Fibroblast of upper back skin (primary cell): ENCODE measurements around the gene ZNF780A.
A peak's percentile ranks its signal among the peaks of the same experiment; 100 is the strongest.
"Not testable (repeated sequence)": the region's sequence is repeated elsewhere in the genome, so short reads cannot be mapped to it uniquely, and the experiment has no call there.

Experiments
- DNase-seq: peaks from one replicate; pipeline ENCODE4 v3.0.0-alpha.2; 2013

Gene ZNF780A

DNA sequence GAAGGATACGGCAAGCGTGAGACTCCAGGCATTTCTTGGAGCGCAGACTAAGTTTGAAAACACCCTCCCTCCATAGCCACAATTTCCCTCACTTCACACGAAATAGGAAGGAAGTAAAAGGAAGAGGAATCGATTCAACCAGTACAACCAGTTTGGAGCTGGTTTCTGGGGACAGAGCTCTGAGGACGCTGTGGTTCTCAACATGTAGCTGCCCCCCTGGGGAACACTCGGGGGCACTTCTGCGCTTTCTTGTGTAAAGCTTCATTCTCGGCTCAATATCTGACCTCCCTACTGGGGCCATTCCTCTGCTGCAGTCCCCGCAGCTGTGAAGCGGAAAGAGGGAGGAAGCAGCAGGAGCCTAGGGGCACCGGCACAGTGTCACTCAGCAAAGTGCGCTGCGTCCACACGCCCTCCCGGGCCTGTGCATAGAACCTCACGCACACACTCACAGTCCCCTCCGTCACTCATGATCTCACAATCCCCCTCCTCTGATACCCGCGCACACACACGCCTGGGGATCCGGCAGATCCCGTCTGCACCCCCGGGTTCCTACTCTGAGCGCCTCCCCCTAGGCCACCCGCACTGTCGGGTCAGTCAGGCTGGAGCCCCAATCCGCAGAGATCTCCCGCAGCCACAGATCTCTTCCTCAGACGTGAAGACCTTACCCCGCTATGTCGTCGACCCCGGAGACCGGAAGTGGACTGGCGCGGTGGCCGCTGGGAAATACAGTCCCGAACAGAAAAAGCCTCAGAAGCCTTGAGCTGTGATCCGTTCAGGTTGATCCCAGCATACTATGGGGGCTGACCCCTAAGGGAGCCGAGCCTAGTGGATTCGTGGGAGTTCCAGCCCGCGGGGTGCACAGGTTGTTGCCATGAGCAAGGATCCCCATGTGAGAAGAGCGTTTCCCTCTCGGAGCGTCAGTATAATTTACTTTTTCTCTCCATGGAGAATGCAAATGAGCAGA lies at the start of gene ZNF780A:
Gene ZNF780A (minus strand): TSS at position 703 of the 964 bp plus-strand sequence. CDS start 6,190 bp downstream, outside the sequence.
- DNase-seq = peak; percentile 70

DNA sequence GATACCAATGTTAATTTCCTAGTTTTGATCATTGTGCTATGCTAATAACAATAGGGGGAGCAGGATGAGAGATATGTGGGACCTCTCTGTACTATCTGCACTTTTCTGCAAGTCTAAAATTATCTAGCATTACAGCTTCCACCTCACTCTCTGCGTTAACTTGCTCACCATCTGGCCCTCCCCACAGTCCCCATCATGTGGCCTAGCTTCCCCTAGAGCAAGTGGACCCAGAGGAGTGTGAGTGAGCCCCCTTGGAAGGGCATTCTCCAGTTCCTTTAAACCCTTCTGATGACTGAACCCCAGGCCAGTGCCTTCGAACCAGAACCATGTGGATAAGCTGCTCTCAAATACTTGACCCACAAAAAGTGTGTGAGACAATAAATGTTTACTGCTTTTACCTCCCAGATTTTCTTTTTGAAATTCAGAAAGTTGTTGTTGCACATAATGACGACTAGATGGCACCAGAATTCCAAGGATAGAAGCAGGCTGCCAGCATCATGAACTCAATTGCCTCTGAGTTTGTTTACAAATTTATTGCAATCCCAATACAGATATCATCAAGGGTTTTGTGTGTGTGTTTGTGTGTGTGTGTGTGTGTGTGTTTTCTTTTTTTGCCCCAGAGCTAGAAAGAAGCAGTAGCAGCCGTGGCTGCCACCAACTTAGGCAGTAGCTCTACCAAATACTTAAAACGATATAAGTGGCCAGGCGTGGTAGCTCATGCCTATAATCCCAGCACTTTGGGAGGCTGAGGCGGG lies 49.0 kb upstream of the ZNF780A start:
- peak; percentile 45 for DNase-seq

DNA sequence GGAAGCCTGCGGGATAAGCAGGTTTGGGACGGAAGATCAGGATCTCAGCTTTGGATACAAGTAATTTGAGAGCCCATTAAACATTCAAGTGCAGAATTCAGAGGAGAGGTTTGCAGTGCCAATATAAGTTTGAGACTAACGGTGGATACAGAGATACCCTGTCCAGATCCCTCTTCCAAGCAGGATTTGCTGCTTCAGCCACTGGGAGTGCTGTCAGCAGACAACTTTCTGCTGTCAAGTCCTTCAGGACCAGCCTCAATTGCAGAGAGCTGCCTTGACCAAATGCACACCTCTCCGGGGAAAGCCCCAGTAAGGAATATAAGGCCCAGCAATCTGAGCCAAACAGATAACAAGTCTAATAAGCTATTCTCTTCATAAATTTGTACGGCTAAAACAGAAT lies 46.1 kb upstream of the ZNF780A start:
- DNase-seq = no peak

DNA sequence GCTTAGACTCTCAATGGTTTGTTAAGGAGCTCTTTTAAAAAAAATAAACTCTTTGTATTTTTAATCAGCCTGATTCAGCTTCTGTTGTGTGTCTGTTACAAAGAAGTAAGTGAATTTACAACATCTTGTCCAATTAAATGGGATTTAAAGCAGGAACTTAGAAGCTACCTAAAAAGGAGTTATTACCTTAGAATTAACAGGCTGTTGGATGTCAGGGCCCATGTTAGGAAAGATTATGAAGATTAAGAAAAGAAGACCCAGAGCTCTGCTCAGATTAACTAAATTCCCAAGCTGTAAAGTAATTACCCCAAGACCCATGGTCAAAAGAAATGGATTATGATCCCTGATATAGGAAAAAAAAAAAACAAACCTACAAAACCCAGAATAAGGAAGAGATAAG lies 44.1 kb upstream of the ZNF780A start:
- no peak for DNase-seq

DNA sequence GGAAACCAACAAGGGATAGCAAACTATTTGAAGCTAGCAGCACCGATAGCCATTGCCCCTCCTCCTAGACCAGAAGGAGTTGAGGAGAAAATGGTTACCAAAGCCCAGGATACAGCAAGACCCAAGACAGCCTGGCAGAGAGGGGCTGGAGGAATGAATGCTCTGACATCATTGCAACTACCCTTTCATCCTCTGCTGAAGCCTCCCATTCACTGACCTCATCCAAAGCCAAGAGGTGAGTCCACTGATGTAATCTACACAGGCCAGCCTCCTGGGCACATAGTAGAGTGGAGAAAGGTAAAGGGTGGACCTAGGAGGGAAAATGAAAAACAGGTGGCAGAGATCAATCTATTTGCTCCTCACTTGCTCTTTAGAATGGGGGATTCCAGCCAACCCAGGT lies 42.7 kb upstream of the ZNF780A start:
- DNase-seq = no peak

DNA sequence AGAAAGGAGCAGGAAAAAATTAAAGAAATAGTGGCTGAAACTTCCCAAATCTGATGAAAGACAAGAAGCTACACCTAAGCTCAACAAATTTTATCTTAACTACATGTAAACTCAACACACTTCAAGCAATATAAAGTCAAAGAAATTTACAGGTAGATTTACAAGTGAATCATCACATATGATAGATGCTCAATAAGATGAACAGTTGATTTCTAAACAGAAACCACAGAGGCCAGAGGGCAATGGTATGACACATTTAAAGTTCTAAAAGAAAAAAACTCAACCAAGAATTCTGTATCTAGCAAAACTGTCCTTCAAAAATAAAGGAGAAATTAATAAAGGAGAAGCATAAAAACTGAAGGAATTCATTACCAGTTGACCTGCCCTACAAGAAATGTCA lies 39.3 kb upstream of the ZNF780A start:
- no peak for DNase-seq

DNA sequence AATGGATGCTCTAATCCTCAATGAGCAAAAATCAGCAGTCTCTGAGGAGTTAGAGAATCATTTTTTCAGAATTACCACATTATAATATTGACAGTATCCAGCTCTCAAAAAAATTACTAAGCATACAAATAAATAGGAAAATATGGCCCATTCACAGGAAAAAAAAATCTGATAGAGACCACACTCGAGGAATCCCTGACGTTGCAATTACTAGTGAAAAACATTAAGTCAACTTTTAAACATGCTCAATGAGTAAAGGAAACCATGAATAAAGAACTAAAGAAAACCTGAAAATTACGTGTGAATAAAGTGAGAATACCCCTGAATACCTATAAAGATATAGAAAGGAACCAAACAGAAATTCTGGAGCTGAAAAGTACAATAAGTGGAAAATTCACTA lies 38.7 kb upstream of the ZNF780A start:
- no peak for DNase-seq

DNA sequence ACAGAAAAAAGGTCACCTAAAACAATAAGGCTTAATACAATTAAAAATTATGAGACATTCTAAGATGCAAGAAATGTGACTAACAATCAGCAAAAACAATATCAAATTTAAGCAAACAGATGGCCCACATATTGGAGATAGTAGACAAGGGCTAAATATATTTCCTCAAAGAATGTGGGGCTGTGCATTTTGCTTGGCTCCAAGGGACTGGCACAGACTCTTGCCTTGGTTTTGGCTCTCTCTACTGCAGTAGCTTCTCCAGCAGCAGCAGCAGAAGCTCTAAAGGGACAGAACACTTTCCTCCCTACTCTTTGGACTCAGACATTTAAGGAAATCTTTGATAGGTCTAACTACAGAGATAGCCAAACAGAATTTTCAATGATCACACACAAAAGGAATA lies 38.2 kb upstream of the ZNF780A start:
- DNase-seq = no peak

DNA sequence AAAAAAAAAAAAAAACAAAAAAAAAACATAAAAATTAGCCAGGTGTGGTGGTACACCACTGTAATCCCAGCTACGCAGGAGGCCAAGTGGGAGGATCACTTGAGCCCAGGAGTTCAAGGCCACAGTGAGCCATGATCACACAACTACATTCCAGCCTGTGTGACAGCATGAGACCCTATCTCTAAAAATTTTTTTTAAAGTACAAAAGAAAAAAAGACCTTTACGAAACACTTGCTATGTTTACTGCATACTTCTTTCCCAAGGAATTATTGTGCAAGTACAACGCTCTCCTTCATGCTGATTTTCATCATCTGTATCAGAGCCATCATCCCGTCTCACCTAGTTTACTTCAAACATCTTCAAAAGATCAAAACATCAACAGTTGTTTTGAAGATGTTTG lies 28.6 kb upstream of the ZNF780A start:
- DNase-seq = no peak

DNA sequence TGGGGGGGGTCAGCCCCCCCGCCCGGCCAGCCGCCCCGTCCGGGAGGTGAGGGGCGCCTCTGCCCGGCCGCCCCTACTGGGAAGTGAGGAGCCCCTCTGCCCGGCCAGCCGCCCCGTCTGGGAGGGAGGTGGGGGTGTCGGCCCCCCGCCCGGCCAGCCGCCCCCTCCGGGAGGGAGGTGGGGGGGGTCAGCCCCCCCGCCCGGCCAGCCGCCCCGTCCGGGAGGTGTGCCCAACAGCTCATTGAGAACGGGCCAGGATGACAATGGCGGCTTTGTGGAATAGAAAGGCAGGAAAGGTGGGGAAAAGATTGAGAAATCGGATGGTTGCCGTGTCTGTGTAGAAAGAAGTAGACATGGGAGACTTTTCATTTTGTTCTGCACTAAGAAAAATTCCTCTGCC lies 27.9 kb upstream of the ZNF780A start:
- not testable (repeated sequence) for DNase-seq

DNA sequence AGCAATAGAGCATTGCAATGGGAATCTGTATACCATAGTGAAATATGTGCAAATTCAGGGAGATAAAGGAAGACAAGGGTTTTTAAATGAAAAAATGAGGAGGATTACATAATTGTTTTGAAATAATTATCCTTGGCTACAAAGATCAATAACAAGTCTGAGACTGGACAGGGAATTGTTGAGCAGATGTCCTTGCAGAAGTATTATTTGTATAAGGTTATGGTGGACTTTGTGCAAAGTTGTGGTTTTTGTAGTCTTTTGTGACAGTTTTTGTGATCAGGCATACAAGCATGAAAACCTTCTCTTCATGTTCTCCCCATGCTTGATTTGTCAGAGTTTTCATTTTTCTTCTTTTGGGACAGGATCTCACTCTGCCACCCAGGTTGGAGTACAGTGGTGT lies 25.3 kb upstream of the ZNF780A start:
- no peak for DNase-seq

DNA sequence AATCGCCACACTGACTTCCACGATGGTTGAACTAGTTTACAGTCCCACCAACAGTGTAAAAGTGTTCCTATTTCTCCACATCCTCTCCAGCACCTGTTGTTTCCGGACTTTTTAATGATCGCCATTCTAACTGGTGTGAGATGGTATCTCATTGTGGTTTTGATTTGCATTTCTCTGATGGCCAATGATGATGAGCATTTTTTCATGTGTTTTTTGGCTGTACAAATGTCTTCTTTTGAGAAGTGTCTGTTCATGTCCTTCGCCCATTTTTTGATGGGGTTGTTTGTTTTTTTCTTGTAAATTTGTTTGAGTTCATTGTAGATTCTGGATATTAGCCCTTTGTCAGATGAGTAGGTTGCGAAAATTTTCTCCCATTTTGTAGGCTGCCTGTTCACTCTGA lies 23.4 kb upstream of the ZNF780A start:
- not testable (repeated sequence) for DNase-seq

DNA sequence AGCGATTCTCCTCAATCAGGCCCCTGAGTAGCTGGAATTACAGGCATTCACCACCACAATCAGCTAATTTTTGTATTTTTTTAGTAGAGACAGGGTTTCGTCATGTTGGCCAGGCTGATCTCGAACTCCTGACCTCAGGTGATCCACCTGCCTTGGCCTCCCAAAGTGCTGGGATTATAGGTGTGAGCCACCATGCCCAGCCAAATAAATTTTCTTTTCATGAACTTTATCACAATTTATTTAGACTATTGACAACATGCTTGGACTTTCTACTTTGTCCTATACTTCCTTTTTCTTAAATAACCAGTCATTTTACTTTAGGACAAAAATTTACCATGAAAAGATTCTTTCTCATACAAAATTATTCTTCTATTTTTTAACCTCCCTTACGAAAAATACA lies 21.5 kb upstream of the ZNF780A start:
- not testable (repeated sequence) for DNase-seq

DNA sequence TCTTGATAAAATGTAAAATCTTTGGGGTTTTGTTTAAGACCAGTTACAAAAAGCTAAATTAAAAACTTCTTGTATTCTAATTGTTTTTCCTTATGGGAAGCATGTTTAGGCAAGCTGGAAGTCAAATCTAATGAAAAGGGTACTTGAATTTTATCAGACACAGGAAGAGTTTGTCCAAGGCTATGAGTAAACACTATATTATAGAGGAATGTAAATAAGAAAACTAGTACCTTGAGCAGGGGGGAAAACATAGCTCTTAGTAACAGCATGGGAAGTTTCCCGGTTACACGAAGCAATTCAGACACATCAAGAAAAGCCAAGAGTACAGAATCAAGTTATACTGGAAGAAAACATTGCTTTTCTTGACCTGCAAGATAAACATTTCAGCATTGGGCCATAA lies 19.8 kb upstream of the ZNF780A start:
- DNase-seq = no peak

DNA sequence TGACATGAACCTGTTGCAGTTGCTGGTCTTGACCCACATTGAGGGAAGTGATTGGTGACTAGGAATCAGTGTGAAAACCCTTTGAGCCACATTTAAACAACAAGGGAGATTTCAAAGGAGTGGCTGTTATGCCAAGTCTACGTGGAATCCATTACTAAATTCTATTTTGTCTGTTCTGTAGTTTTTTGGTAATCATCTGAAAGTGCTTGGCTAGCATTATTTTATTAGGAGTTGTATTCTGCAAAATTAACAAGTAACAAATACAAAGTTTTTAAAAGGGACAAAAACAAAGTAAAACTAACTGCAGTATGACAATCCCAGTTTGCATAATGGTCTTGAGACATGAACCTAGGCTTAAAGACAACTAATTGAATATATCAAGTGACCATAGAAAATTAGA lies 14.0 kb upstream of the ZNF780A start:
- DNase-seq = no peak

DNA sequence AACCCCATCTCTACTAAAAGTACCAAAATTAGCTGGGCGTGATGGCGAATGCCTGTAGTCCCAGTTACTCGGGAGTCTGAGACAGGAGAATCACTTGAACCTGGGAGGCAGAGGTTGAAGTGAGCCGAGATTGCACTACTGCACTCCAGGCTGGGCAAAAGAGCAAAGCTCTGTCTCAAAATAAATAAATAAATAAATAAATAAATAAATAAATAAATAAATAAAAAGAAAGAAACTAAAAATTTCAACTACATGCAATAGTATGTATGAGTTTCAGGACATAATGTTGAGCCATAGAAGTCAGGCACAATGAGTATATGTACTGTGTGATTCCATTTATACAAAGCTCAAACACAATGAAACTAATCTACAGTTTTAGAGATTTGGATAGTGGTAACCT lies 12.9 kb upstream of the ZNF780A start:
- DNase-seq = no peak

DNA sequence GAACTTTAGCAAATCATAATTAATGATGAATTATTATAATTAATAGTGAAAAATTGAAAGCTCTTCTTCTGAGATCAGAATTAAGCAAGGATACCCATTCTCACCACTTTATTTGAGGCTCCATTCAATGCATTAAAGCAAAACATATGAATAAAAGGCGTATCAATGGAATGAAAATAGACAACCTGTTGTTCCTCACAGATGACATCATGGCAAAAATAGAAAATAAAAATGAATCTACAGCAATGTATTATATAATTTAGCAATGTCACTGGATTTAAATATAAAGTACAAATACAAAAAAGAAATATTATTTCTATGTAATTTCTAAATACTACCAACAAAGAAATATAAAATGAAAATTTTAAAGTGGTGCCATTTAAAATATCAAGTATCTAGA lies 11.1 kb upstream of the ZNF780A start:
- DNase-seq = no peak

DNA sequence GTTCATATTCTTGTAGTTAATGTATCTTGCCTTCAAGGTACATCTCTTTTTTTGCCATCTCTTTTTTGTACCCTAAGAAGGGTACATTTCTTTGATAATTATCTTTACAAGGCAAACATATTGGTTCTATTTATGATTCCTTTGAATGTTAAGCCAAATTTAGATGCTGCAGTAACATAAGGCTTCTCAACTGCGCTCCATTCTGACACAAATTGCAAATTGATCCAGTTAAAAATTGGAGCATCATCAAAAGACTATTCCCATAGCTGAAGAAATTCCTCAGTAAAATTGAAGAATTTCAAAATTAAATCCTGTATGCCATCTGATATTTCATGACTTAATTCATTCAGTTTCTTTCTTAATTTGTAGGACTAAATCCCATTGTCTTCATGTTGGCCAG lies 2.7 kb upstream of the ZNF780A start:
- no peak for DNase-seq

DNA sequence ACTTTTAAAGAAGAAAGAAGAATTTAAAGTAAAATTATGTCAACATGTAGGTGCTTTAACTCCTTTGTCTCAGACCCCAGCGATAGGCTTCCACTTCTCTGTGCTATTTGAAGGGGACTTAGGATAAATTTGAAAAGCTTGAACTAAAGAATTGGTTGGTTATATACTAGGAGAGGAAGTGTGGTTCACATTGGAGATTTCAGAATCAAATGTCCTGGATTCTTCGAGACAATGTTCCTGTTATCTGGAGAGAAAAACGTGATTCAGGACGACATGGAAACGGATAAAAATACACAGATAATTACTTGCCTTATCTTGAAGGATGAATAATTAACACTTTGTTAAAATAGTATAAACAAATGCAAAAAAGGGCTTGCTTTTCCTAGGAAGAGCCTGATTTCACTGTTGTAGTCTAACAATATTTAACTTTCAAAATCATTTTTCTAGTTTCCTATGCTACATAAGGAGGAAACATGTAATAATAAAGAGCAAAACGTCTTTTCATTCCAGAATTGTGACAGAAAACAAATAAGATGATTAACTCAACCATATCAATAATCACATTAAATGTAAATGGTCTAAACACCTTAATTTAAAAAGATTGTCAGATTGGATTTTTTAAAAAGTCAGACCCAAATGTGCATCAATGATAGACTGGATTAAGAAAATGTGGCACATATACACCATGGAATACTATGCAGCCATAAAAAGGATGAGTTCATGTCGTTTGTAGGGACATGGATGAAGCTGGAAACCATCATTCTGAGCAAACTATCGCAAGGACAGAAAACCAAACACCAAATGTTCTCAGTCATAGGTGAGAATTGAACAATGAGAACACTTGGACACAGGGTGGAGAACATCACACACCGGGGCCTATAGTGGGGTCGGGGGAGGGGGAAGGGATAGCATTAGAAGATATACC lies 724 bp upstream of the ZNF780A start:
- DNase-seq = no peak

DNA sequence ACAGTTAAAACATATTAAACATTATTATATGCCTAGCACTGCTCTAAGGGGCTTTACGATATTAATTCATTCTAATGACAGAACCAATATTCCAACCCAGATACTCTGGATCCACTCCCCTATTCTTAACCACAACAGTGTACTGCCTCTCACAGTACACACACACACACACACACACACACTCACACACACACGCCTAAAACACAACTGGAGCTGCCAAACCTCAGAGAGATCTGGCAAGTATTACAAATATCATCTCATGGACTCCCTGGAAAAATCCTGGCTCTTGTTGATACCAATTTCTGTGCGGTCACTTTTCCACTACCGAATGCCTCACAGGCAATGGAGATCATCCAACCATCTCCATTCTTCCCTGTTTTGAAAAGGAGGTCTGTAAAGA lies 1.3 kb downstream of the ZNF780A start:
- DNase-seq = peak; percentile 33

DNA sequence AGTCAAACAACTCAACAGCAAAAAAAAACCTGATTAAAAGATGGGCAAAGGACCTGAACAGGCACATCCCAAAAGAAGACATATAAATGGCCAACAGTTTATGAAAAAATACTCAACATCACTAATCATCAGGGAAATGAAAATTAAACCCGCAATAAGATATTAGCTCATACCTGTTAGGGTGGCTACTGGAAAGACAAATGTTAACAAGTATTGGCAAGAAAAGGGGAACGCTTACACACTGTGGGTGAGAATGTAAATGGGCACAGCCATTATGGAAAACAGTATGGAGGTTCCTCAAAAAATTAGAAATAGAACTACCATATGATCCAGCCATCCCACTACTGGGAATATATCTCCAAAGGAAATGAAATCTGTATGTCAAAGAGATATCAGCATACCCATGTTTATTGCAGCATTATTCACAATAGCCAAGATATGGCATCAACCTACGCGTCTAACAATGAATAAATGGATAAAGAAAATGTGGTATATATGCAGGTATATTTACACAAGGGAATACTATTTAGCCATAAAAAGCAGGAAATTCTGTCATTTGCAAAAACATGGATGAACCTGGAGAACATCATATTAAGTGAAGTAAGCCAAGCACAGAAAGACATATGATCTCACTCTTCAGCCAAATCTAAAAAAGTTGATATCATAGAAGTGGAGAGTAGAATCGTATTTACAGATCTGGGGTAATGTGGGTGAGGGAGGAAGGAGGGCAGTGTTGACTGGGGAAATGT lies 2.3 kb downstream of the ZNF780A start:
- no peak for DNase-seq

DNA sequence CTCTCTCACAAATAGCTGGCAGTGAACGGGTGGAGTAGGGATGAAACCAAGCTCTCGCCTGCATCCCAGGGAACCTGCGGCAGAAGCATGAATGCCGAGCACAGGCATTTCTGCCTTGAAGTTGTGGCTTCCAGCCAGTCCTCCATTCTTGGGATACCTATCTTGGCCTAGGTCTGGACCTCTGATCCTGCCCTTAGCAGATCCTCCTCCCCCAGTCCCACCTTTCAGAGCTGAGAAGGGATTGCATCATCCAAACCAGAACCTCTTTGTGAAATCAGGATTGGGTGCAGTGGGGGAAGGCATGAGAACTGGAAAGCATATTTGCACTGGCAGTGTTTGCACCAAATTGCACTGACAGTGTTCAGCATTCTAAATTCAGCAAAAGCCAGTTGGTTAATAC lies 5.8 kb downstream of the ZNF780A start:
- no peak for DNase-seq
